ENCODE results near the gene MAX. TPM values are rescaled to one million over a fixed set of nuclear protein-coding genes. Genes with fewer than 3 reads are reported as not detected.

Gene MAX
- total and polyA plus RNA-seq, 2 of the 8 experiments (the other 6 are each of a cell fraction or from before 2014, with no cell fraction given) = 36.9 to 65.1 TPM

- TF ChIP-seq RNF2 (IDR thresholded peaks at IDR 0.05; ENCODE audit: borderline replicate concordance, low read depth, low read length, missing control alignments, poor library complexity, severe bottlenecking) (no peak), CHD1 (IDR thresholded peaks at IDR 0.05; ENCODE audit: low read depth, low read length) (no peak), BCL11A (IDR thresholded peaks at IDR 0.05; ENCODE audit: low read depth in 2 of 2, low read length in 2 of 2) (no peak), PHF8 (conservative IDR thresholded peaks at IDR 0.05; ENCODE audit: low read depth, low read length) (no peak), RBBP5 (IDR thresholded peaks at IDR 0.05; ENCODE audit: borderline replicate concordance, low read depth, low read length) (no peak), KDM4A (IDR thresholded peaks at IDR 0.05; ENCODE audit: low read depth, low read length, severe bottlenecking) (no peak), SIN3A (conservative IDR thresholded peaks at IDR 0.05 in 1 of 2, IDR thresholded peaks at IDR 0.05 in 1 of 2; ENCODE audit: low read depth in 1 of 2, low read length in 2 of 2) (no peak), ZNF274 (IDR thresholded peaks at IDR 0.05; ENCODE audit: borderline replicate concordance, extremely low read depth, low read length) (no peak)
Measured at GRCh38 chr14:65131301-65131701, 29.0 kb upstream of the MAX start (continued).
